ENCODE measurements around the gene GALR3. TPM values are rescaled to one million over a fixed set of nuclear protein-coding genes. Genes with fewer than 3 reads are reported as not detected.
"Not testable (repeated sequence)": the region's sequence is repeated elsewhere in the genome, so short reads cannot be mapped to it uniquely, and the experiment has no call there.

GALR3 gene
- total and polyA plus RNA-seq, 8 donors, result not detected

DNA sequence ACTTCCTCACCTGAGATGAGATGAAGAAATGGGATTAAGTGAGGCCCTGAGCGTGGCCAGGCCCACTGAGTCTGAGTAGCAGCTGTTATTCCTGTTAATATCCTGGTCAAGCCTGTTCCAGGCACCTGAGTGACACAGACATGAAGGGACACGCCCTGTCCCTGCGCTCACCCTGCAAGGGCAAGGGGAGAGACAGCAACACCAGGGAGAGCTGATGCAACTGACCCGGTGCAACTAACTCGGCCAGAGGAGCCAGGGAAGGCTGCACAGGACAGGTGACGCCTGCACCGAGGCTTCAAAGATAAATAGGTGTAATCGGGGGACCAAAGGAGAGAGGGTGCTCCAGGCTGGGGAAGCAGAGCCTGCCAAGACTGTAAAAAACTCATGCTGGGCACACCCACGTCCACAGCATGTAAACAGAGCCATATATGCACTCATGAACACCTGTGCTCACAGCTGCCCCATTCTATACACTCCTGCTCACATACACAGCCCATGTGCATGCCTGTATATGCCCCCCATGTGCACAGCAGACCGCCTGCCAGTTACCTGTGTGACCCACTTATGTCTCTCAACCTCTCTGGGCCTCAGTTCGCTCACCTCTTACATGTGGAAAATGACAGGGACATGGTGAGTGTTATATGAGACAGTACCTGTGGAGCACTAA lies 38.2 kb upstream of the GALR3 start:
- H3K4me3 ChIP-seq, result no peak overlapping the region
- peak; percentile 94 for ATAC-seq
- intact Hi-C loops (cut with DNase I), result loop anchor here in 1 of 2 donors (10.0 kb wide), 1 partner anchor 140 kb away; no protein-coding TSS in a partner anchor
- peak in 1 of 4 donors; percentile 63 for DNase-seq
- H3K27ac ChIP-seq, result no peak overlapping the region
- no peaks in the 10 kb centered on the region for H3K9me3 ChIP-seq
- no peaks in the 10 kb centered on the region for H3K27me3 ChIP-seq
- no peaks in the 10 kb centered on the region for H3K36me3 ChIP-seq
- H3K4me1 ChIP-seq, result no peaks in the 10 kb centered on the region
- TF ChIP-seq, protein P1, sequence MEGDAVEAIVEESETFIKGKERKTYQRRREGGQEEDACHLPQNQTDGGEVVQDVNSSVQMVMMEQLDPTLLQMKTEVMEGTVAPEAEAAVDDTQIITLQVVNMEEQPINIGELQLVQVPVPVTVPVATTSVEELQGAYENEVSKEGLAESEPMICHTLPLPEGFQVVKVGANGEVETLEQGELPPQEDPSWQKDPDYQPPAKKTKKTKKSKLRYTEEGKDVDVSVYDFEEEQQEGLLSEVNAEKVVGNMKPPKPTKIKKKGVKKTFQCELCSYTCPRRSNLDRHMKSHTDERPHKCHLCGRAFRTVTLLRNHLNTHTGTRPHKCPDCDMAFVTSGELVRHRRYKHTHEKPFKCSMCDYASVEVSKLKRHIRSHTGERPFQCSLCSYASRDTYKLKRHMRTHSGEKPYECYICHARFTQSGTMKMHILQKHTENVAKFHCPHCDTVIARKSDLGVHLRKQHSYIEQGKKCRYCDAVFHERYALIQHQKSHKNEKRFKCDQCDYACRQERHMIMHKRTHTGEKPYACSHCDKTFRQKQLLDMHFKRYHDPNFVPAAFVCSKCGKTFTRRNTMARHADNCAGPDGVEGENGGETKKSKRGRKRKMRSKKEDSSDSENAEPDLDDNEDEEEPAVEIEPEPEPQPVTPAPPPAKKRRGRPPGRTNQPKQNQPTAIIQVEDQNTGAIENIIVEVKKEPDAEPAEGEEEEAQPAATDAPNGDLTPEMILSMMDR (IDR thresholded peaks at IDR 0.05), result no peak

DNA sequence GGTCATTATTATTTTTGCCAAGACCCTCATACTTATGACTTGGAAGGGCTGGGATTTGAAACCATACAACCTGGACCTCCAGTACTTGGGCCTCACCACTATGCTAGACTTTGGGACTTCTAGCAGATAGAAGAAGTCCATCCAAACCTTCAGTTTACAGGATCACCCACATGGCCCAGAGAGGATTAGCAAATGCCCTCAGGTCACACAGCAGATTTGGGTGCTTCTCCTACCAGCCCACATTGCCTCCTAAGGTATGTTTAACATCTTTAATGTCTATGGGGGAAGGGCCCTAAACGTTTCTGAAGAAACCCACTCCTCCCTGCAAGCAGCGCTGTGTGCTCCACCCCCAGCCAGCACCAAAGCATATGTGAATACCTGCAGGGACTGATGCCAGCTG lies 32.9 kb upstream of the GALR3 start:
- H3K4me1 ChIP-seq, result peaks cover 0 to 10% of the 10 kb centered on the region in 2 donors
- ATAC-seq (no peak), DNase-seq (no peak)
- intact Hi-C loops (cut with DNase I), result no loop called here
- H3K27me3 ChIP-seq, result no peaks in the 10 kb centered on the region
- H3K36me3 ChIP-seq, result no peaks in the 10 kb centered on the region
- H3K27ac ChIP-seq, result no peak overlapping the region
- TF ChIP-seq, protein P1 (IDR thresholded peaks at IDR 0.05), result no peak
- no peak overlapping the region for H3K4me3 ChIP-seq
- no peaks in the 10 kb centered on the region for H3K9me3 ChIP-seq

DNA sequence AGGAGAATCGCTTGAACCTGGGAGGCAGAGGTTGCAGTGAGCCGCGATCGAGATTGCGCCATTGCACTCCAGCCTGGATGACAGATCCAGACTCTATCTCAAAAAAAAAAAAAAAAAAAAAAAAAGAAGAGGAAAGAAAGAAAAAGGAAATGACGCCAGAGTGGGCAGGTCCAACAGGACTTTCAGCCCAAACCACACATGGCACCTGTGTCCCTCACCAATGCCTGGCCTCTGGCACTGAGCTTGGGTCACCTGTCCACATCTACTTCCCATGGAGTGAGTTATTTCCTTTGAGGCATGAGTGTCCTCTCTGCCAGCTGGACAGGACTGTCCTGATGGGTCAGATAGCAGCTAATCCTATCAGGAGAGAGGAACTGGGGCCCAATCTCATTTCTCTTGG lies 30.7 kb upstream of the GALR3 start:
- TF ChIP-seq, protein P1 (IDR thresholded peaks at IDR 0.05), result no peak
- intact Hi-C loops (cut with DNase I), result no loop called here
- peaks cover 0 to 10% of the 10 kb centered on the region in 2 donors for H3K4me1 ChIP-seq
- no peaks in the 10 kb centered on the region for H3K9me3 ChIP-seq
- no peaks in the 10 kb centered on the region for H3K27me3 ChIP-seq
- DNase-seq (no peak), ATAC-seq (no peak)
- no peak overlapping the region for H3K27ac ChIP-seq
- no peaks in the 10 kb centered on the region for H3K36me3 ChIP-seq
- H3K4me3 ChIP-seq, result no peak overlapping the region

DNA sequence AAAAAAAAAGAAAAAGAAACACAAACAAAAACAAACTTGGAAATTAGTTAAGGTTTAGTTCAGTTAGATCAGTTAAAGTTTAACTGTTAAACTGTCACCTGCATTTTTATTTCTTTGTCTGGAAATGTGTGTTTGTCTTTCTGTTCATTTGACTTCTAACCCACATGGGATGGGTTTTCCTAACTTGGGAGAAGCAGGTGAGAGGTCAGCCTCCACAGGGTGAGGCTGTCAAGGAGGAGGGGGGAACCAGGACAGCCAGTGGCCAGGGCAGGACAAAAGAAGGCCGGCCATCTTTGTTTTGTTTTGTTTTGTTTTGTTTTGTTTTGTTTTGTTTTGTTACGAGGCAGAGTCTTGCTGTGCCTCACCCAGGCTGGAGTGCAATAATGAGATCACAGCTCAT lies 28.8 kb upstream of the GALR3 start:
- Histone ChIP-seq H3K4me3 (no peak overlapping the region), H3K27me3 (no peaks in the 10 kb centered on the region), H3K27ac (no peak overlapping the region), H3K4me1 (peaks cover 0 to 10% of the 10 kb centered on the region in 2 donors), H3K9me3 (no peaks in the 10 kb centered on the region), H3K36me3 (no peaks in the 10 kb centered on the region)
- DNase-seq (no peak), ATAC-seq (no peak)
- intact Hi-C loops (cut with DNase I), result no loop called here
- TF ChIP-seq, protein P1 (IDR thresholded peaks at IDR 0.05), result no peak

DNA sequence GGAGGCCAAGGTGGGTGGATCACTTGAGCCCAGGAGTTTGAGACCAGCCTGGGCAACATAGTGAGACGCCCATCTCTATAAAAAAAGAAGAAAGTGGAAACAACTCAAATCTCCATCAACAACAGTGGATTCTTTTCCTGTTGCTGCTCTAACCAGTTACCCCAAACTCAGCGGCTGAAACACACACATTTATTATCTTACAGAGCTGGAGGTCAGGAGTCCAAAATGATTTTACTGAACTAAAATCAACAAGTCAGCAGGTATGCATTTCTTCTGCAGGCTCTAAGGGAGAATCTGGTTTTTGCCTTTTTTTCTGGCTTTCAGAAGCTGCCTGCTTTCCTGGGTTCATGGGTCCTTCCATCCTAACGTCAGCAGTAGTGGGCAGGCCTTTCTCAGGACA lies 27.1 kb upstream of the GALR3 start:
- Histone ChIP-seq H3K4me1 (peaks cover 0 to 8% of the 10 kb centered on the region in 2 donors), H3K36me3 (no peaks in the 10 kb centered on the region), H3K27me3 (no peaks in the 10 kb centered on the region), H3K27ac (no peak overlapping the region), H3K9me3 (no peaks in the 10 kb centered on the region), H3K4me3 (no peak overlapping the region)
- TF ChIP-seq, protein P1 (IDR thresholded peaks at IDR 0.05), result no peak
- intact Hi-C loops (cut with DNase I), result no loop called here
- DNase-seq (no peak), ATAC-seq (no peak)

DNA sequence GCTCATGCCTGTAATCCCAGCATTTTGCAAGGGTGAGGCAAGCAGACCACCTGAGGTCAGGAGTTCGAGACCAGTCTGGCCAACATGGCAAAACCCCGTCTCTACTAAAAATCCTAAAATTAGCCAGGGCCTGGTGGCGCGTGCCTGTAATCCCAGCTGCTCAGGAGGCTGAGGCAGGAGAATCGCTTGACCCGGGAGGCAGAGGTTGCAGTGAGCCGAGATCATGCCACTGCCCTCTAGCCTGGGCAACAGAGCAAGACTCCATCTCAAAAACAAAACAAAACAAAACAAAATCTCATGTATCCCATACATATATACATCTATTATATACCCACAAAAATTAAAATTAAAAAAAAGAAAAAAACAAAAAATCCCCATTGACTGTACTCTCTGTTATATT lies 25.9 kb upstream of the GALR3 start:
- ATAC-seq; H3K27me3 ChIP-seq; H3K4me3 ChIP-seq; H3K27ac ChIP-seq; intact Hi-C loops (cut with DNase I); H3K9me3 ChIP-seq; H3K36me3 ChIP-seq; DNase-seq; H3K4me1 ChIP-seq: not testable (repeated sequence)
